ENCODE measurements around the gene CLIC3. TPM values are rescaled to one million over a fixed set of nuclear protein-coding genes. Genes with fewer than 3 reads are reported as not detected.

CLIC3 gene
- polyA plus RNA-seq, 3 donors = 0.29 to 0.57 (median 0.47) TPM

DNA sequence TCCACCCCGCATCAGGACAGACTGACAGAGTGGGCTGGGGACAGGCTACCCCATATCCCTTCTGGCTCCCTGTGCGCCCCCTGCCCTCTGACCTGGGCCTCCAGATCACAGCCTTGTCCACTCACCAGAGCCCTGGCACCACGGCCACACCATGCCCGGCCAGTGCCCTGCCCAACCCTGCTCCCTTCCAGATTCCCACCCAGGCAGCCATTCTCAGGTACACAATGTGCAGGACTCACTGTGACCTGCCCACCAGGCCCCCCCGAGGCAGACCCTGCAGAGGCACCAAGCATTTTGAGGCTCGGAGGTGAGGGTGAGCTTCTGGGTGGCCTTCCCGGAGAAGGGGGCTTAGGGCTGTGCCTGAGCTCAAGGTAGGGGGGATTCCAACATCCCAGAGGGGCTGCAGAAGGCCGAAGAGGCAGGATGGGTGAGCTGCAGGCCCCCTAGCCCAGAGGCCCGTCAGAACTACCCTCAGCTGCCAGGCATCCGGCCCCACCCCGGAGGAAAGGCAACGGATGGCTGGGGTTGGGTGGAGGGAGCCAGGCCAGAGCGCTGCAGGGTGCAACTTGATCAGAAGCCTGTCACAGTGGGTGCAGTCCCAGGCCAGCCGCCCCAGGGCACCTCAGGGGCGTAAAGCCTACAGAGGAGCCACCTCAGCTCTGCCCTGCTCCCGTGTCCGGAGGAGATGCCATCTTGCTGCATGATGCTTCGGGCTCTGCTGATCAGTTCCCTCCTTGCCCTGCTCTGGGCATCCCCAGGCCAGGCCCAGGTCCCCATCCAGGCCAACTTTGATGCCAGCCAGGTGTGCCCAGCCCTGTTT, 13.9 kb downstream of the CLIC3 start, which contains the start of gene LCNL1:
TSS of gene LCNL1 (plus strand) at position 762 of the 820 bp plus-strand sequence. CDS start 594 bp downstream, outside the sequence.
- DNase-seq = no peak

DNA sequence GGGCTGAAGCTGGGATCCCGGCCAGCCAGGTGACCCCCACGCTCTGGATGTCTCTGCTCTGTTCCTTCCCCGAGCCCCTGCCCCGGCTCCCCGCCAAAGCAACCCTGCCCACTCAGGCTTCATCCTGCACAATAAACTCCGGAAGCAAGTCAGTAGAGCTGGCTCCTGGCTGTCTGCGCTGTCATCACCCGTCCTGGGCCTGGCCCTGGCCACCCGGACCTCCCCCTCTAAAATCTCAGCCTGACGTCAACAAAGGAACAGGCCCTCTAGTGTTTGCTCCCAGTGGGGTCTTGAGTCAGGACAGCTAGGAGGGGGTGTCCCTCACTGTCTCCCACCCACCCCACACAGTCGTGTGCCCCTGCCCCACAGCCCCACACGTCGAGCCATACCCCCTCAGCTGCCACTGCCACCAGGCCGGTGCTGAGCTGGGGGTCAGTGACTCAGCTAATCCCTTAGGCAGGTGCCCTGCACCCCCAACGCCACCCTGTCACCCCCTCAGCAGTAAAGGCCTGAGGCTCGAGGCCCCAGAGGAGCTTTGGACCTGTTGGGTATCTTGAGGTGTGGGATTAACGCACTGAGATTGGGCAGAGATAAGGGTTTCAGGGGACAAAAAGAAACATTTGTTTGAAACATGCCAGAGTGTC, 14.7 kb downstream of the CLIC3 start:
- DNase-seq = no peak

DNA sequence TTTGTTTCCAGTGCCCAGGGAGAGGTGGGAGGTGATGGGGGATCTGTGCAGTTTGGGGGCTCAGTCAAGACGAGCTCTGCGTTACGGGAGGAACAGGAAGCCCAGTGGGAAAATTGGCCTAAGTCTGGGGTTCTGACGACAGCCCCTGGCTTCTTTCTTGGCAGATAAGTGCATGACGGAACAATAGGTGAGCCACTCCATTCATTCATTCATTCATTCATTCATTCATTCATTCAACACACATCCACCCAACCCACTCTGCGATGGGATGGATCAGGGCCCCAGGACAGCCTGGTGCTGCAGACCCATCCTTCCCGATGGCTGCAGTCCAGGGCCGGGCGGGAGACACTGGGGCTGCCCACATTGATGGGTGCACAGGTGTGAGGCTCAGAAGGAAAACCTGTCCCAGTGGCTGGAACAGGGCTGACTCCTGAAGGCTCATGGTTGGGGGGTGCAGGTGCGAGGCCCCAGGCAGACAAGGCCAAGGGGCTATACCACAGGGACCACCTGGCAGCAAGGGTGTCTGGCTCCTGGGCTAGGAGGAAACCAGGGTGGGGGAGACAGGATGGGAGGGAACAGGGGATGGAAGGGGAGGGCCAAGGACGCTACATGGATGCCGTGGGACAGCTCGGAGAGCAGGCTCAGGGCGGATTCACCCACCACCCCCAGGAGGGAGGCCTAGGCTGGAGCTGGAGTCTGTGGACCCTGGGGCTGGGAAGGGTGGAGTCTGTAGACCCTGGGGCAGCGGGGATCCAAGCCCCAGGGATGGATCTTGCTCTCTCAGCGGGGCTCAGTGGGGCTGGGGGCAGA, 15.5 kb downstream of the CLIC3 start:
- DNase-seq = no peak

DNA sequence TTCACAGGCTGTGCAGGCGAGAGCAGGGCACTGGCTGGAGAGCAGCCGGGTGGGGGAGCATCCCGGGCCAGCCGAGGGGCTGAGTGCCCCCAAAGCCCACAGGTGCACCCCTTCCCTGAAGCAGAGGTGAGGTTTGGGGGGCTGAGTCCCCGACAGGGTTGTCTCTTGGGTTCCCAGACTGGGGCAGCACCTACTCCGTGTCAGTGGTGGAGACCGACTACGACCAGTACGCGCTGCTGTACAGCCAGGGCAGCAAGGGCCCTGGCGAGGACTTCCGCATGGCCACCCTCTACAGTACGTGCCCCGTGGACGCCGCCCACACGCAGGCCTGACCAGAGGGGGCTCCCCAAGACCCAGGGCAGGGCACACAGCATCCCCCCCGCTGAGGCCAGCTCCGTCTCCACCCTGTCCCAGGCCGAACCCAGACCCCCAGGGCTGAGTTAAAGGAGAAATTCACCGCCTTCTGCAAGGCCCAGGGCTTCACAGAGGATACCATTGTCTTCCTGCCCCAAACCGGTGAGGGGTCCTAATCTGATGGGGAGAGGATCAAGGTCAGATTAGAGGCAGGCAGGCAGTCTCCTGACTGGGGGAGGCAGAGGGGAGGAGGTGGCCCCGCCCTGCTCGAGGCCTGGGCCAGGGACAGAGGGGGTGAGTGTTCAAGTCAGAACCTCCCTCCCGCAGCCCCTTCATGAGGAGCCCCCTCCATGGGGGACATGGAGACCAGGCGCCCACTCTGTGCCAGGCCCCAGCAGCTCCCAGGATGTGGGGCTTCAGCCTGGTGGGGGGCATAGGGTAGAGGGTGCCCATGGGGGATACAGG, 16.4 kb downstream of the CLIC3 start:
- no peak for DNase-seq

DNA sequence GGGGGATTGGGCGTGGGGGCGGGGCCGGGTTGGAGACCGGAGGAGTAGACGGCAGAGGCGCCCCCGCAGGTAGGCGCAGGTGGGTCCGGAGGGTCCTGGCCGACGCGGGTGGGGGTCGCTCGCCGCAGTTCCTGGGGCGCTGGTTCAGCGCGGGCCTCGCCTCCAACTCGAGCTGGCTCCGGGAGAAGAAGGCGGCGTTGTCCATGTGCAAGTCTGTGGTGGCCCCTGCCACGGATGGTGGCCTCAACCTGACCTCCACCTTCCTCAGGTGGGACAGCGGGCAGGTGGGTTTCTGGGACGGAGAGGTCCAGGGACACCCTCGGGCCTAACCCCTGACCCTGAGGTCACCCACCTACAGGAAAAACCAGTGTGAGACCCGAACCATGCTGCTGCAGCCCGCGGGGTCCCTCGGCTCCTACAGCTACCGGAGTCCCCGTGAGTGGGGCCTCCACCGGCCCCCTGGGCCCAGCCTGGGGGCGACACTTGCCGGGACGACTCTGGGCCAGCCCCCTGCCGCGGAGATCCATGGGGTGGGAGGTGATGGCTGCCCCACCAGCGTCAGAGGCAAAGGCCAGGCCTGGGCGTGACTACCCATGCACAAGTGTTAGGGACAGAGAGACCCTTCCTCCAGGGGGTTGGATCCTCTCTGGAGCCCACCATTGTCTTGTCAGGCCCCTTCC, 17.4 kb downstream of the CLIC3 start:
- no peak for DNase-seq

DNA sequence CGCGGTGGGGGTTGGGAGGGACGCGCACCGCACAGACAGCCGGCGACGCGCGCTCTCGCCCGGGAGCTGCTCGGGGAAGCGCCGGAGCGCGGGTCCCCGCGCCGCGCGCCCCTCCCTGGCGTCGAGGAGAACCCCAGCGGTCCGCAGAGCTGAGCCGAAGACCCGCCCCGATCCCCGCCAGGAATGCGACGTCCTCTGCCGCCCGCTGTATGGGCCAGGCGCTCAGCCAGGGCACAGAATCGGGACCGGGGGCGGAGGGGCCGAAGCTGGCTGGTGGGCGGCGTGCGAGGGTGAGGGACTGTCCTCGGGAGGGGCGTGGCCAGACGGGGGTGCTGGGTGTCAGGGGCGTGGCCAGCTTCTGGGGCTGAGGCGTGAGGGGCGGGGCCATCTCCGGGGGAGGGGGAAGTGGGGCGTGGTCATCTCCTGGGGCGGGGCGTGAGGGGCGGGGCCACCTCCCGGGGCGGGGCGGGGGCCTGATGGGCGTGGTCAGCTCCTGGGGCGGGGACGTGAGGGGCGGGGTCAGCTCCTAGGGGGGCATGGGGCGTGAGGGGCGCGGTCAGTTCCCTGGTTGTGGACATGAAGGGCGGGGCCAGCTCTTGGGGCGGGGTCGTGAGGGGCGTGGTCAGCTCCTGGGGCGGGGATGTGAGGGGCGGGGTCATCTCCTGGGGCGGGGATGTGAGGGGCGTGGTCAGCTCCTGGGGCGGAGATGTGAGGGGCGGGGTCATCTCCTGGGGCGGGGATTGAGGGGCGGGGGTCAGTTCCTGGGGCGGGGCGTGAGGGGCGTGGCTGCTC, 18.1 kb downstream of the CLIC3 start:
- peak; percentile 51 for DNase-seq

DNA sequence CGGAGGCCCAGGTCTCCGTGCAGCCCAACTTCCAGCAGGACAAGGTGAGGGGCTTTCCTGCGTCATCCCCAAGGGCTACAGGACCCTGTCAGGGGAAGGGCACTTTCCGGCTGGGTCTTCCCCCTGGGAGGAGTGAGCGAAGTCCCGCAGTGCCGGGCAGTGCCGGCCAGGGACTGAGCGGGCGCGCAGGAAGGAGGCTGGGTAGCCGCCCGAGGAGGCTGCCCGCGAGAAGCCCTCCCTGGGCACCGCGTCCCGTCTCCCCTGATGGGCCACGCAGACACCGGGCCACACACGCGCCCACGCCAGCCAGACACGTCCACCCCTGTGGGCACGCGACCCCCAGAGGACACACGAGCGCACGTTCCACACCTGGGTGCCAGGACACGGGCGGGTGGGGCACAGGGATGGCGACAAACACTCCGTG, 18.7 kb downstream of the CLIC3 start:
- DNase-seq = no peak

DNA sequence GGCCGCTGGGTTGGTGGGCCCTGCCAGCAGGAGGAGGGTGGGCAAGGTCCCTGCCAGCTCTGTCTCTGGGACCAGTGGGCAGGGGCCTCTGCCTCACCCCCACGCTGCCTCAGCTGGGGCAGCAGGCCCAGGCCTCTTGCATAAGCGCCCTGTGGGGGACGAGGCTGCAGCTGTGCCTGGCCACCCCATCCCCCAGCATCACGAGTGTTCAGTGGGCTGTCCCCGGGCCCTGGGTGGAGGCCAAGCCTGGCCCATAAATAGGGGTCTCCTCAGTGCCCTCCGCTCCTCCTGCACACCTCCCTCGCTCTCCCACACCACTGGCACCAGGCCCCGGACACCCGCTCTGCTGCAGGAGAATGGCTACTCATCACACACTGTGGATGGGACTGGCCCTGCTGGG, 19.1 kb downstream of the CLIC3 start, which contains the start of gene PTGDS:
TSS of gene PTGDS (plus strand) at position 282 of the 400 bp plus-strand sequence. CDS start at position 357, 75 bp downstream.
- no peak for DNase-seq

DNA sequence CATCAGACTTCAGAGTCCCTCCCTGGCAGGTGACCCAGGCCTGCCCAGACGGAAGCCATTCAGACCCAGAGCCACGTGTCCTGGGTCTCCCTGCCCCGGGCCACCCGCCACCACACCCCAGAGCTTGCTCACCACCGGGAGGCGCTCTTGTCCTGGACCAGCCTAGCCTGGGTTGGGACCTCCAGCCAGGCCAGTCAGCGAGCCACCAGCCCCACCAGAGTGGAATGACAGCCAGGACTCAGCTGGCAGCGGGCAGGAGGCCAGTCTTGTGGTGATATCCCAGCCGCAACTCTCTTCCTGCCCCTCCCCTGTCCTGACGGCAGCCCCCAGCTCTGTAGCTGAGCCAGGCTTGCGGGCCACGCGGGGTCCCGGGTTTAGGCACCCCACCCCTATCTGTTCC, 20.7 kb downstream of the CLIC3 start:
- no peak for DNase-seq

DNA sequence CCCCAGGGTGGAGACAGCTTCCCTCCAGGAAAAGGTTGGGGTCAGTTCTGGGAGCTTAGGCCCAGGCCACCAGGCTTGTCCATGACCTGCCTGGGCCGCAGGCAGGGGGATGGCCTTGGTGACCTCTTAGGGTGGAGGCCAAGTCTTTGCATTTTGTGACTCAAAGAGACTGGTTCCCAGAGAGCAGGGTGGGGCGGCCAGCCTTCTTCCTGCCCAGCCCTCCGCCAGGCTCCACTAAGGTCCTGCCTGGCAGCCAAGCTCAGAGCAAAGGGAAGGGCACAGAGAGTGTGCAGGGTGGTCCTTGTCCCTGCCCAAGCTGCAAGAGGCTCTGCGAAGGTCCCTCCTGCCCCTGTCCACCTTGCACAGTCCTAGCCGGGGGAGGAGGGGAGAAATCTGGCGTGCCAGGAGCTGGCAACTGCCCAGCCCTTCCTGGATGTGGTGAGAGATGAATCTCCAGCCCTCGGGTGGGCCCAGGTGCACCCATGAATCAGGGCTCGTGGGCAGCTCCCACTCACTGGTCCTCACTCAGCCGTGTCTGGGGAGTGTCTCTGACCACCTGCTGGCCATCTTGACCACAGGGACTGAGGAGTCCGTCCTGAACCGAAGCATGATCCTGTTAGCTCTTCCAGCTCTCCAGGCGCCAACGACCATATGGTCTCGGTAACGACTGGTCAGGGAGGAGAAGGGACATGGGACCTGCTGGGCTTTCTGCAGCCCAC, 21.4 kb downstream of the CLIC3 start:
- DNase-seq = no peak

DNA sequence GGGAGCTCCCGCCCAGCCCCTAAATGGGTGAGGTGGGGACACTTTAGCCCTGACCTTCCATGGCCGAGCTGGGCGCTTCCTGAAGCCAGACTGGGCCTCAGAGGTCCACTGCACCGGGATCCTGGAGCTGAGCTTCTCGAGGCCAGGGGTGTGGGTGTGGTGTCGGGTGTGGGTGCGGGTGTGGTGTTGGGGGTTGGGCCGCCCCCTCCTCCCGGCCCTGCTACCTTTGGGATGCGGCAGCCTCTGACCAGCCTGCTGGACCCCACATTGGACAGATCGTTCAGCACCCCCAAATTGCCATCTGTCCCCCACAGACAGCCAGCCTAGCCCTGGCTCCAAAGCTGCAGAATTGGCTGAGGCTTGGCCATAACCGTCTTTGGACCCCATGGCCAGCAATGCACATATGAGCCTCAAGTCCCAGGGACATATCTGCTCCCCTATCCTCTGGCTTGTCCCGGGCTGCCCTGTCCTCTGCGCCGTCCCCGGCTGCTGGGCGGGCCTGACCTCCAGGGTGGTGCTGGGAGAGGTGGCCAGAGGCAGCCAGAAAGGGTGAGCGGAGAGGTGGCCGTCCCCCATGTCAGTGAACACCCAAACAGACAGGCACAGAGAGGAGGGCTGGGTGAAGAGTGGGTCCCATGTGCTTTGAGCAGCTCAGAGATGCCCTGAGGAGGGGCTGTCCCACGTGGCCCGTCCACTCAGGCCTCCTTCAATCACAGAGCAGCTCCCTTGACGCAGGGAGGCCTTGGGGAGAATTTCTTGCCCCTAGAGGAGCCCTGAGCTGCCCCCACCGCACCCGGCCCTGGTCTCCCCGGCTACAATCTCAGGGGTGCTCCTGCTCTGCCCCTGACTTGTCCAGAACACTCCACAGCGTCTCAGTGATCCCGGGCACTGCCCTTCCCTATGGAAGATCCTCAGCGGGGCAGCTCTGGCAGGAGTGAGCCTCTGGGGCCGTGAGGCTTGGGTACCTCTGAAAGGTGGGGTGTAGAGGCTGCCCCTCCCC, 22.4 kb downstream of the CLIC3 start:
- no peak for DNase-seq

DNA sequence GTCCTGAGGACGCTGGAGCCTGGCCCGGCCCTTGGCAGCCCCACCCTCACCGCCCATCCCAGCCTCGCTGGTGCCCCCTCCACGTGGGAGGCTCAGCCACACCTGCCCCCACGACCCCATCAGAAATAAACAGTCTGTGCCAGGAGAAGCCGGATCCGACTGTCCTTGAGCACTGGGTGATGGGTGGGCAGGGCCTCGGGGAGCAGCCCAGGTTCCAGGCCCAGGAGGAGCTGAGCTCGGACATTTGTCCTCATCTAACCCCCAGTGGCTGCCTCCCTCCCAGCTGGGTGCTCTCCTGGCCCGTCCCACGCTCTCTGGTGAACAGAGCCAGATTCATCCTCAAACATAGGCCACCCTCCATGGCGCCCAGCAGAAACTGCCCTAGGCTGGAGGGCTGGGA, 23.6 kb downstream of the CLIC3 start:
- DNase-seq = no peak

DNA sequence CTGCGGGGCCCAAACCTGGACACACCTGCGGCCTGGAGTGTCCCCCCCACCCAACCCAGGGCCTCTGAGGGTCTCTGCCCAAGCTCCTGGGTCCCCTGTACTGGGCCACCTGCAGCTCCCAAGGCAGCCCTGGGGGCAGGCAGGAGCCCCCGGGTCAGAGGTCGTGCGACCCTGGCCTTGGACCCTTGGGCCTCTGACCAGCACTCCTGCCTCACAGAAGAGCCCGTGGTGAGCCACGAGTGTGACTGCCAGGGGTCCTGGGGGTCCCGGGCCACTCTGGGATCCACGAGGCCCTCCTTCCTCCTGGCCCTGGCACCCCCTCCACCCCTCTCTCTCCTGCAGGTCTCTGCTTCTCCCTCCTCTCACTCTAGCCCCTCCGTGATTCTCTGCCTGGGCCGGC, 24.0 kb downstream of the CLIC3 start:
- no peak for DNase-seq

DNA sequence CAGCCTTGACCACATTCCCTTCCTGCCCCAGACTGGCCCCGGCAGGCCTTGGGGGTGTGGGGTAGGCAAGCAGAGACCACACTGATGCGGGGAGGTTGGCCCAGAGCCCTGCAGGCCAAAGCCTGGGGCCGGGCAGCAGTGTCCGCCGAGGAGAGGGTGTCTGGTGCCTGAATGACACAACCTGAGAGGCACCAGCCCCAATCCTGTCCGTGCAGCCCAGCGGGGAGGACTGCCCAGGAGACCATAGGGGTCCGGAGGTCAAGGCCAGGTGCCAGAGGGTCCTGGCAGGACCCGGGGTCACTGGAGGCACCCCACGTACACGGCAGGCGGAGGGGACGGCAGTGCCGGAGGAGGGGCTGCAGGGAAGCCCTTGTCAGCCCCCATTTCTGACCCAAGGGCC, 24.6 kb downstream of the CLIC3 start:
- DNase-seq = no peak

DNA sequence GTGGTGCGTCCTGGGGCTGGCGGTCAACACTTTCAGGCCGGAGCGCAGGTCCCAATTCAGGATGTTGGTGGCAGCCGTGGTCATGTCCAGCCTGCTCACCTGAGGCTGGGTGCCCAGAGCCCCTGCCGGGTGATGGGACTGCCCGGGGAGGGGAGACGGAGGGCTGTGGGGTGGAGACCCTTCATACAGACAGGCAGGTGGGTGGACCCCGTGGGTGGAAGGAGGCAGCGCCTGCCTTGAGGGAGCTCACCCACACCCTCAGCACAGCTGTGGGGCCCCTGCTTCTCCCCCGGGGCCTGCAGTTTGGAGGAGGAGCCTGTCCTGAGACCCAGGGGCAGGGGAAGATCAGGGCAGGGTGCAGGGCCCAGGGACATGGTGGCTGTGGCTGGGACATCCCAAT, 26.0 kb downstream of the CLIC3 start:
- DNase-seq = no peak

DNA sequence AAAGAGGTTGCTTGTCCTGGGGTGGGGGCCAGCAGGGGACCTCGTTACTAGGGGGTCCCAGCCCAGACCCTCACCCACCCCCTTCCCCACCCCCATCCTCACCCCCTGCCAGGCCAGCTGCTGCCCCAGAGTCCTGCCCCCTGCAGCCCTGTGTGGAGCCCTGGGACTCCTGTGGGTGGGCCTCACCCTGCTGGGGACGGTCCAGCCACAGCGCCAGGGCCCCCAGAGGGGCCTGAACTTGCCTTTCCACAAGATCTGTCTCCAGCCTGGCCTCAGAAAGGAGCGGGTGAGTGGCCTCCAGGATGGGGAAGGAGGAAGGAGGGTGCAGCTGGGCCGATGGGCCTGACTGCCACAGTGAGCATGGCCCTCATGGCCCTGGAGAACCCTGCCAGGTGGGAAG, 26.6 kb downstream of the CLIC3 start:
- DNase-seq = no peak

DNA sequence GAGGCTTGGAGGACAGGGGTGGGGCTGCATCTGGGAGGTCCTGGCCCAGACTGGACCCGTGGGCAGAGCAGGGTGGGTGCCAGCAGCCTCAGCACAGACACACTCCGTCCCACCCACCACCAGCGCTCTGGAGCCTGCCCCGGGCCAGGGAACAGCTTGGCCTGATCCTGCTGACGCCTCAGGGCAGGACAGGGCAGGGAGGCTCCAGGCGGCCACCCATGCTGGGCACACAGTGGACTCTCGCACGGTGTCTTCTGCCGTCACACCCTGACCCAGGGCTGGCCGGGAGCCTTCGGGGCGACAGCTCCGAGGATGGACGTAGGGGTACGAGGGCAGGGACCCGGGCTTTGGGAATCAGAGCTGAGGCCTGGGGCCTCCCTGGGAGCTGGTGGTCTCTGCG, 27.2 kb downstream of the CLIC3 start:
- DNase-seq = no peak
